HCT116 (cell line): ENCODE data around the gene BNIP5. TPM values are rescaled to one million over a fixed set of nuclear protein-coding genes. Genes with fewer than 3 reads are reported as not detected.

Source experiments
- ATAC-seq: fragments of 200-7000 bp; cut with Tn5 transposase; 2 replicates; pipeline ENCODE4 v1.9.1; 2020; ENCODE audit warnings: mild to moderate bottlenecking, moderate library complexity
- BruUV-seq: library from RNA; stranded (reverse); fragments of 400-500 nt; replicated peaks from 2 replicates; lab custom pipeline; 2021; lab: Mats Ljungman, UMichigan
- CTCF ChIA-PET: fragments of 300-600 bp; sonication (Branson Sonifier 250); formaldehyde crosslinking; loops from one replicate; lab custom pipeline; 2021; ENCODE audit warnings: antibody characterized with exemption; lab: Charles Lee
- POLR2A ChIA-PET: fragments of 300-600, 350-600 bp; sonication (Branson Sonifier 250); formaldehyde crosslinking; loops from one replicate; lab custom pipeline; 2021; ENCODE audit warnings: antibody characterized with exemption; lab: Charles Lee
- RAD21 ChIA-PET, 2 experiments: fragments of 300-600 bp; sonication (Branson Sonifier 250); formaldehyde crosslinking; loops; one replicate each; lab custom pipeline; 2023; ENCODE audit warnings: low total read pairs in 2 of 2; ENCODE audit not compliant: uncharacterized antibody in 2 of 2, unreplicated experiment in 2 of 2, low non-redundant PET in 1 of 2; lab: Charles Lee
- DNase-seq: peaks from one replicate; pipeline ENCODE4 v3.0.0-alpha.2; 2010; ENCODE audit warnings: low read depth, low spot score
- H2AFZ ChIP-seq: fragments of 200-600 bp; shearing (Covaris generic), sonication (generic); 2 replicates; pipeline ENCODE4 v1.6.1; 2017; ENCODE audit warnings: low read depth, mixed run types, mixed read lengths, antibody characterized with exemption, low read length; ENCODE audit not compliant: poor library complexity, severe bottlenecking
- H3K27ac ChIP-seq: 2 replicates; pipeline ENCODE4 v1.5.1; 2012; ENCODE audit warnings: low read depth, low read length
- H3K27me3 ChIP-seq: fragments of 200-600 bp; sonication (generic); 2 replicates; pipeline ENCODE4 v1.6.1; 2016; ENCODE audit warnings: mixed run types, low read length, mixed read lengths; ENCODE audit not compliant: insufficient read depth
- H3K36me3 ChIP-seq, 2 experiments: fragments of 200-500 bp in 1 of 2; fragments of 200-600 bp in 1 of 2; sonication (Bioruptor generic) in 1 of 2; sonication (generic) in 1 of 2; 2 replicates each; pipeline versions ENCODE4 v1.5.1 to v1.6.1; 2014 to 2016; ENCODE audit warnings: low read length in 2 of 2, inconsistent platforms in 1 of 2, mixed read lengths in 1 of 2, mixed run types in 1 of 2; ENCODE audit not compliant: insufficient read depth in 2 of 2, control insufficient read depth in 1 of 2
- H3K4me1 ChIP-seq, 2 experiments: fragments of 200-600 bp in 1 of 2; sonication (generic) in 1 of 2; 2 replicates each; pipeline versions ENCODE4 v1.5.1 to v1.6.1; 2012 to 2017; ENCODE audit warnings: low read length in 2 of 2, inconsistent platforms in 1 of 2, mild to moderate bottlenecking in 1 of 2, mixed read lengths in 1 of 2, mixed run types in 1 of 2, moderate library complexity in 1 of 2; ENCODE audit not compliant: insufficient read depth in 2 of 2, control insufficient read depth in 1 of 2
- H3K4me2 ChIP-seq: fragments of 200-600 bp; sonication (generic); 2 replicates; pipeline ENCODE4 v1.6.1; 2017; ENCODE audit warnings: mixed run types, low read length, mixed read lengths
- H3K4me3 ChIP-seq, 2 experiments: fragments of 200-600 bp in 1 of 2; sonication (generic) in 1 of 2; replicated peaks in 1 of 2; 2 replicates each; pipeline ENCODE4 v1.5.1; 2011 to 2016; ENCODE audit warnings: low read length in 2 of 2, control low read depth in 1 of 2, low read depth in 1 of 2, mild to moderate bottlenecking in 1 of 2, mixed read lengths in 1 of 2, mixed run types in 1 of 2
- H3K79me2 ChIP-seq: fragments of 200-600 bp; sonication (generic); 2 replicates; pipeline ENCODE4 v1.6.1; 2017; ENCODE audit warnings: mild to moderate bottlenecking, mixed run types, low read length, moderate library complexity, mixed read lengths; ENCODE audit not compliant: insufficient read depth
- H3K9ac ChIP-seq: fragments of 200-600 bp; sonication (generic); 2 replicates; pipeline ENCODE4 v1.6.1; 2016; ENCODE audit warnings: low read length, mixed read lengths
- H3K9me2 ChIP-seq: fragments of 200-600 bp; sonication (generic), shearing (Covaris generic); 2 replicates; pipeline ENCODE4 v1.6.1; 2017; ENCODE audit warnings: mixed run types, mild to moderate bottlenecking, moderate library complexity; ENCODE audit not compliant: insufficient read depth
- H3K9me3 ChIP-seq, 2 experiments: fragments of 200-500 bp in 1 of 2; fragments of 200-600 bp in 1 of 2; sonication (Bioruptor generic) in 1 of 2; sonication (generic) in 1 of 2; 2 replicates each; pipeline ENCODE4 v1.6.1; 2014 to 2017; ENCODE audit warnings: low read length in 2 of 2, mixed read lengths in 2 of 2, inconsistent platforms in 1 of 2, low read depth in 1 of 2, mild to moderate bottlenecking in 1 of 2, mixed run types in 1 of 2, moderate library complexity in 1 of 2; ENCODE audit not compliant: control insufficient read depth in 1 of 2, insufficient read depth in 1 of 2
- H4K20me1 ChIP-seq: fragments of 200-600 bp; sonication (generic), shearing (Covaris generic); 2 replicates; pipeline ENCODE4 v1.6.1; 2017; ENCODE audit warnings: mixed run types, mild to moderate bottlenecking, moderate library complexity; ENCODE audit not compliant: insufficient read depth
- ATF3 ChIP-seq: IDR thresholded peaks from 2 replicates; pipeline ENCODE4 v1.6.1; 2012
- CEBPB ChIP-seq: IDR thresholded peaks from 2 replicates; pipeline ENCODE4 v1.6.1; 2012; ENCODE audit warnings: low read depth
- EGR1 ChIP-seq: IDR thresholded peaks from 2 replicates; pipeline ENCODE4 v1.6.1; 2012; ENCODE audit warnings: low read depth
- ELF1 ChIP-seq: IDR thresholded peaks from 2 replicates; pipeline ENCODE4 v1.6.1; 2012; ENCODE audit warnings: low read depth, borderline replicate concordance
- FOSL1 ChIP-seq: IDR thresholded peaks from 2 replicates; pipeline ENCODE4 v1.6.1; 2012; ENCODE audit warnings: low read depth
- JUND ChIP-seq: IDR thresholded peaks from 2 replicates; pipeline ENCODE4 v1.6.1; 2012
- MAX ChIP-seq: IDR thresholded peaks from 2 replicates; pipeline ENCODE4 v1.6.1; 2012
- POLR2AphosphoS5 ChIP-seq: IDR thresholded peaks from 2 replicates; pipeline ENCODE4 v1.6.1; 2011; ENCODE audit warnings: mild to moderate bottlenecking, low read depth, low read length, moderate library complexity
- REST ChIP-seq: IDR thresholded peaks from 2 replicates; pipeline ENCODE4 v1.6.1; 2012; ENCODE audit warnings: low read depth
- SIN3A ChIP-seq: IDR thresholded peaks from 2 replicates; pipeline ENCODE4 v1.6.1; 2012; ENCODE audit warnings: low read depth
- SRF ChIP-seq: IDR thresholded peaks from 2 replicates; pipeline ENCODE4 v1.6.1; 2012; ENCODE audit warnings: low read depth
- TCF7L2 ChIP-seq: IDR thresholded peaks from 2 replicates; pipeline ENCODE4 v1.7.0; 2011; ENCODE audit warnings: borderline replicate concordance, inconsistent platforms; ENCODE audit not compliant: insufficient read depth, insufficient read length; ENCODE audit errors: extremely low read depth
- YY1 ChIP-seq: IDR thresholded peaks from 2 replicates; pipeline ENCODE4 v1.6.1; 2011; ENCODE audit warnings: low read length, low read depth, moderate library complexity, mild to moderate bottlenecking; ENCODE audit not compliant: insufficient replicate concordance; ENCODE audit errors: extremely low read depth
- ZBTB33 ChIP-seq: IDR thresholded peaks from 2 replicates; pipeline ENCODE4 v1.6.1; 2011; ENCODE audit warnings: mild to moderate bottlenecking, low read length, moderate library complexity; ENCODE audit not compliant: insufficient replicate concordance; ENCODE audit errors: extremely low read depth
- ZNF274 ChIP-seq: fragments of 200-500 bp; sonication (Bioruptor generic); IDR thresholded peaks from 2 replicates; pipeline ENCODE4 v1.6.1; 2014; ENCODE audit warnings: mild to moderate bottlenecking, low read depth, low read length, inconsistent platforms
- intact Hi-C: fragments of 100-400 bp; cut with micrococcal nuclease; formaldehyde crosslinking; loops from 2 replicates; pipeline ENCODE4 v1.10.0; 2022
- total RNA-seq: library from RNA; stranded (reverse); gene quantifications from one replicate; pipeline ENCODE4 v1.2.1, GENCODE V29; 2021; ENCODE audit not compliant: unreplicated experiment

The BNIP5 gene
- total RNA-seq, 1 experiment from 2014 or later, result not detected

- Histone ChIP-seq H3K27ac (no peak overlapping the region), H3K4me3 (no peak overlapping the region), H3K9me3 (peaks cover 0 to 4% of the 10 kb centered on the region in 2 experiments; a peak in 1 of 4 replicates), H4K20me1 (no peaks in the 10 kb centered on the region), H3K4me1 (peaks cover 4 to 15% of the 10 kb centered on the region in 2 experiments), H3K36me3 (no peaks in the 10 kb centered on the region), H3K9ac (no peak overlapping the region), H3K9me2 (no peaks in the 10 kb centered on the region), H3K27me3 (no peaks in the 10 kb centered on the region), H2AFZ (no peak overlapping the region), H3K79me2 (no peaks in the 10 kb centered on the region), H3K4me2 (no peak overlapping the region)
- TF ChIP-seq TCF7L2, result no peak
- TF ChIP-seq ATF3, result no peak
- TF ChIP-seq JUND, result no peak
- TF ChIP-seq CEBPB, result no peak
- TF ChIP-seq MAX, result no peak
- no peak for TF ChIP-seq SRF
- TF ChIP-seq REST, result no peak
- no peak for TF ChIP-seq EGR1
- no peak for TF ChIP-seq YY1
- no peak for TF ChIP-seq FOSL1
- TF ChIP-seq ZNF274, result no peak
- TF ChIP-seq ELF1, result no peak
- no peak for TF ChIP-seq ZBTB33
- no peak for TF ChIP-seq POLR2AphosphoS5
- no peak for TF ChIP-seq SIN3A
- POLR2A ChIA-PET, result no interaction called here
- intact Hi-C loops, result no loop called here
- RAD21 ChIA-PET, result no interaction called here
- no peak for ATAC-seq
- no TSS peak for BruUV-seq
- DNase-seq, result no peak
- CTCF ChIA-PET, result interaction anchor here (1.3 kb wide), 1 partner anchor 11 kb away, joined by 8 read pairs; no protein-coding TSS in a partner anchor
Observed at GRCh38 chr6:36313649-36313936, 23.1 kb downstream of the BNIP5 start.
